Measurements from ENCODE around the gene CFAP45.
"Not testable (repeated sequence)": the region's sequence is repeated elsewhere in the genome, so short reads cannot be mapped to it uniquely, and the experiment has no call there.

Gene CFAP45

DNA sequence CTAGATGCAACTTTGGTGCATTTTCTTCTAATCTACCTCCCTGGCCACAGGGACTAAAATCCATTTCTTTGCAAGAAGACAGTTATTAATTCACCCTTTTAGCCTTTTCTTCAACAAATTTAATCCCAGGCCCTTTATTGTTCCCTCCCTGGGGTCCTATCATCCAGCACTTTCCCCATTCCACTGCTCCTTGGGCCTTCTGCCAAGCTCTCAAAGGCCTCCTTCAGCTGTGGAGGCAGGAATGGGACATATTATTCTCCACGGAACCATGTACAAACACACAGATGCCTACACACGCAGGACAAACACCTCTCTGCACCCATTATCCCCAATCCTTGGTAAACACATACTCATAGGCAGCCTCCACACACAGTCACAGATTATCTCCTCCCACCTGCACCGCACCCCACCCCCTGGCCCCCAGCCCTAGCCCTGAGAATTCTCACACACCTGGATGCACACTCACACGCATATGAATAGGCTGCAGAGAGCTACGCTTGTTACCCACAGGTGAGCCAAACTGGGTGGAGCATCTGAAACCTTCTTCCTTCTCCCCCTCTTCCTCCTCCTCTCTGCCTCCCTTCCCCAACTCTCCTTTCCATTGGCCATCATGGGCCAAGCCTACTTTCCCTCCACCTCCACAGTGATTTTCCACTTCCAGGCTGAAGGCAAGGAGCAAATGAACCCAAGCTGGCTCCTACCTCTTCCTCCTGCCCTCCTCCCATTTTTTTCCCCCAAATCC lies 13.7 kb upstream of the CFAP45 start:
- CTCF ChIA-PET, result interaction anchor here (0.9 to 2.9 kb wide), 3 partner anchors 21 to 93 kb away, joined by 3 to 18 read pairs (median 4); no protein-coding TSS in a partner anchor
- TF ChIP-seq, protein P1, sequence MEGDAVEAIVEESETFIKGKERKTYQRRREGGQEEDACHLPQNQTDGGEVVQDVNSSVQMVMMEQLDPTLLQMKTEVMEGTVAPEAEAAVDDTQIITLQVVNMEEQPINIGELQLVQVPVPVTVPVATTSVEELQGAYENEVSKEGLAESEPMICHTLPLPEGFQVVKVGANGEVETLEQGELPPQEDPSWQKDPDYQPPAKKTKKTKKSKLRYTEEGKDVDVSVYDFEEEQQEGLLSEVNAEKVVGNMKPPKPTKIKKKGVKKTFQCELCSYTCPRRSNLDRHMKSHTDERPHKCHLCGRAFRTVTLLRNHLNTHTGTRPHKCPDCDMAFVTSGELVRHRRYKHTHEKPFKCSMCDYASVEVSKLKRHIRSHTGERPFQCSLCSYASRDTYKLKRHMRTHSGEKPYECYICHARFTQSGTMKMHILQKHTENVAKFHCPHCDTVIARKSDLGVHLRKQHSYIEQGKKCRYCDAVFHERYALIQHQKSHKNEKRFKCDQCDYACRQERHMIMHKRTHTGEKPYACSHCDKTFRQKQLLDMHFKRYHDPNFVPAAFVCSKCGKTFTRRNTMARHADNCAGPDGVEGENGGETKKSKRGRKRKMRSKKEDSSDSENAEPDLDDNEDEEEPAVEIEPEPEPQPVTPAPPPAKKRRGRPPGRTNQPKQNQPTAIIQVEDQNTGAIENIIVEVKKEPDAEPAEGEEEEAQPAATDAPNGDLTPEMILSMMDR (IDR thresholded peaks at IDR 0.05; ENCODE audit: insufficient read depth, low read length, missing control alignments), result no peak
- H3K4me3 ChIP-seq (ENCODE audit: low read depth, low read length), result no peak overlapping the region
- POLR2A ChIA-PET, result interaction anchor here (1.2 kb wide), 1 partner anchor 11 kb away, joined by 6 read pairs; the partner anchor contains the start of gene TAGLN2
- no peak for DNase-seq (ENCODE audit: low read depth, low spot score)

DNA sequence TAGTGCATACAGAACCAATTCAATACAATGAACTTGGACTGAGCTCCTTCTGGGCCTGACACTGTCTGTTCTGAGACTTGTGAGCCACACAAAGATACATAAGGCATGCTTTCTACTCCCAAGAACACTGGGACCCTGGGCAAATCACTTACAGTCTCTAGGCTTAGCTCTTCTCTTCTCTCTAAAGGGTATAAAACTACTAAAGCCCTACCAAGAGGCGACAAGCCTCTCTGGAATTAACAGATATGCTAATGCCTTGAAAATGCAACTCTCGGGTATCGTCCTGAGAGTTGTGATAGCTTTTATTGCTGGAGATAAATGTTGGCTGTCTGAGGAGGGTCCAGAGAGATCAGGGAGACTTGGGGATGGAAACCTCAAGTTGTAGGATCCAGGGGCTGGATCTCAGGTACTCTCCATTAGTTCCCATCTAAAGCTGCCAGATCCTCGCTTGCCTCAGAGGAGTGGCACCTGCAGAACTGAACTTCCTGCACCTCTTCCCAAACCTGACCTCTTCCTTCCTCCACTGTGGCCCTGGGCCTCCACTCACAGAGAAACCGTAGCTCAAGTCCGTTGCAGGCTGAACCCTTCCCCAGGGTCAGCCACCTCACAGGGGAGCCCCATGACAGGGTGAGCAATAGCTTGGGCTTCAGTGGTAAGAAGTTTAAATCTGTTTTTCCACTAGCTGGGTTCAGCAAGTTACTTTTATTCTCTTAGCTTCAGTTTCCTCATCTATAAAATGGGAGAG lies 11.5 kb upstream of the CFAP45 start:
- ChIA-PET POLR2A (no interaction called here), CTCF (interaction anchor here (0.5 to 1.1 kb wide), 2 partner anchors 15 to 240 kb away, joined by 3 read pairs; no protein-coding TSS in a partner anchor)
- no peak overlapping the region for H3K4me3 ChIP-seq (ENCODE audit: low read depth, low read length)
- no peak for DNase-seq (ENCODE audit: low read depth, low spot score)
- TF ChIP-seq, protein P1 (IDR thresholded peaks at IDR 0.05; ENCODE audit: insufficient read depth, low read length, missing control alignments), result no peak

DNA sequence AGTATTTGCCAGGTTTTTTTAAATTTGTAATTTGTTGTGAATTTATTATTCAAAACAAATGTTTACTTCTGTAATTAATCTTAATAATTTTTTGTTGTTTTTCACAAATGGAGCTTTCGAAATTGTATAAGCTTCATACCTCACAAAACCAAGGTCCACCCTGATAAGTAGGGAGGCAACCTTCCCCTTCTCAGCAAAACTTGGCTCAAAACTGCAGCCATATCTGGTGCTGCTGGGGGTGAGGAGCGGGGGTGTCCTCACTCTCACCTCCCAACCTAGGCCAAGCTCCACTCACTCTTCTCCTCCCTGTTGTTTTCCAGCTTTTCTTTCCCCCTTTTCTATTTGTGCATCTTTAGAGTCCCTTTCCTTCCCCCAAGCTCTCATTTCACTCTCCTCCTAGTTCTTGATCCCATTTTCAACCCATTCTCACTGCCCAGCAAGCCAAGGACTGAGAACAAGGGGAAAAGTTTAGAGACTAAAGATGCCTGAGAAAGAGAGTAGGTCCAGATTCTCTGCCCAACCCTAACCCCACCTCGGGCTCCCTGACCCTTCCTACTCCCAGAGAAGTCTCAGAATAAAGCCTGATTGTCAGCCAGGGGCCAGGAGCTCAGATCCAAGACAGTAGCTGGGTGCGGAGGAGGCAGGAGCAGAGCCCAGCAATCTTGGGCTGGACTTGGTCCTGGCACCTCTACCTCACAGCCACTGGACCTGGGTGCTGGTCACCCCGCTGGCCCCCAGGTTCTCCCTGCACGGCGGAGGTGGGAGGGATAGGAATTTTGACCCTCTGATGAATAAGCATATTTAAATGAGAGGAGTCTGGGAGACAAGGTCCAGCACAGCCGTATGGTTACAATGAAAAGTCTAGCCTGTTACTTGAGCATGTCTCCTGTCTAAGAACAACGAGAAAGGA lies 8.3 kb upstream of the CFAP45 start:
- ChIA-PET CTCF (interaction anchor here (0.6 to 2.5 kb wide), 7 partner anchors 13 to 688 kb away, joined by 3 to 11 read pairs (median 6); no protein-coding TSS in a partner anchor), POLR2A (no interaction called here)
- no peak for DNase-seq (ENCODE audit: low read depth, low spot score)
- TF ChIP-seq, protein P1 (IDR thresholded peaks at IDR 0.05; ENCODE audit: insufficient read depth, low read length, missing control alignments), result no peak
- no peak overlapping the region for H3K4me3 ChIP-seq (ENCODE audit: low read depth, low read length)

DNA sequence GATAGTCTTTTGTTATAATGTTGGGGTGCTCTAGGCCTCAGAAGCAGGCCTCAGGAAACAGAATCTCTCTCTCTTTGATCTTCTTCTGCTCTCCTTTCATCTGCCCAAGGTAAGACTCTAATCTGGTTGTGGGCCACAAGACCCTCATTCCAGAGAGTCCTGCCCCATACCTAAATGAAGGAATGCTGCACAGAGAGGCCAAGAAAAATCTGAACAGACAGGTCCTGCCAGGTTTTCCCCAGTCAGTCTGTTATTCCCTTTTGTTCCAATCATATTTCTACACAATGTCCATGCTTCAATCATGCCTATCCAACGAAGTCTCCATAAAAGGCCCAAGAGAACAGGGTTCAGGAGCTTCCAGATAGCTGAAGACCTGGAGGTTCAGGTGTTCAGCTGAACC lies 7.0 kb upstream of the CFAP45 start:
- TF ChIP-seq, protein P1 (IDR thresholded peaks at IDR 0.05; ENCODE audit: insufficient read depth, low read length, missing control alignments), result no peak
- no peak for DNase-seq (ENCODE audit: low read depth, low spot score)
- ChIA-PET POLR2A (no interaction called here), CTCF (interaction anchor here (1.6 to 2.5 kb wide), 3 partner anchors 16 to 108 kb away, joined by 6 to 11 read pairs (median 7); no protein-coding TSS in a partner anchor)
- no peak overlapping the region for H3K4me3 ChIP-seq (ENCODE audit: low read depth, low read length)

DNA sequence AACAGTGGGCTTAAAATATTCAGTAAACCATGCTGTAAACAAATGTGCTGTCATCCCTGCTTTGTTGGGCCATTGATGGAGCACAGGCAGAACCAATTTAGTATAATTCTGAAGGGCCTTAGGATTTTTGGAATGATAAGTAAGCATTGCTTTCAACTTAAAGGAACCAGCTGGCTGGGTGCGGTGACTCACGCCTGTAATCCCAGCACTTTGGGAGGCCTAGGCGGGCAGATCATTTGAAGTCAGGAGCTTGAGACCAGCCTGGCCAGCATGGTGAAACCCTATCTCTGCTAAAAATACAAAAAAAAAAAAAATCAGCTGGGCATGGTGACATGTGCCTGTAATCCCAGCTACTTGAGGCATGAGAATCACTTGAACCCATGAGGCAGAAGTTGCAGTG lies 4.1 kb upstream of the CFAP45 start:
- CTCF ChIA-PET, result interaction anchor here (2.1 to 2.8 kb wide), 2 partner anchors 11 to 105 kb away, joined by 7 to 11 read pairs; no protein-coding TSS in a partner anchor
- H3K4me3 ChIP-seq (ENCODE audit: low read depth, low read length); POLR2A ChIA-PET; DNase-seq (ENCODE audit: low read depth, low spot score): not testable (repeated sequence)

DNA sequence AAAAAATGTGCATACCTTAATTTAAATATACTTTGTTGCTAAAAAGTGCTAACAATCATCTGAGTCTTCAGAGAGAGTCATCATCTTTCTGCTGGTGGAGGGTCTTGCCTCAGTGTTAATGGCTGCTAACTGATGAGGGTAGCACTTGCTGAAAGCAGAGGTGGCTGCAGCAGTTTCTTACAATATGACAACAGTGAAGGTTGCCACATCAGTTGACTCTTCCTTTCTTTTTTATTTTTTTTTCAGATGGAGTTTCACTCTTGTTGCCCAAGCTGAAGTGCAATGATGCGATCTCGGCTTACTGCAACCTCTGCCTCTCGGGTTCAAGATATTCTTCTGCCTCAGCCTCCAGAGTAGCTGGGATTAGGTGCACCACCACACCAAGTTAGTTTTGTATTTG lies 2.6 kb upstream of the CFAP45 start:
- POLR2A ChIA-PET, result no interaction called here
- no peak for DNase-seq (ENCODE audit: low read depth, low spot score)
- TF ChIP-seq, protein P1 (IDR thresholded peaks at IDR 0.05; ENCODE audit: insufficient read depth, low read length, missing control alignments), result no peak
- CTCF ChIA-PET, result interaction anchor here (1.1 to 3.3 kb wide), 5 partner anchors 10 to 104 kb away, joined by 3 to 26 read pairs (median 7); no protein-coding TSS in a partner anchor
- no peak overlapping the region for H3K4me3 ChIP-seq (ENCODE audit: low read depth, low read length)

All from AG04449 (cell line).